ENCODE data around the gene EFCAB11. TPM values are rescaled to one million over a fixed set of nuclear protein-coding genes. Genes with fewer than 3 reads are reported as not detected.

Gene EFCAB11
- total and polyA plus RNA-seq, 7 donors, result 7.2 to 9.0 (median 8.7) TPM

DNA sequence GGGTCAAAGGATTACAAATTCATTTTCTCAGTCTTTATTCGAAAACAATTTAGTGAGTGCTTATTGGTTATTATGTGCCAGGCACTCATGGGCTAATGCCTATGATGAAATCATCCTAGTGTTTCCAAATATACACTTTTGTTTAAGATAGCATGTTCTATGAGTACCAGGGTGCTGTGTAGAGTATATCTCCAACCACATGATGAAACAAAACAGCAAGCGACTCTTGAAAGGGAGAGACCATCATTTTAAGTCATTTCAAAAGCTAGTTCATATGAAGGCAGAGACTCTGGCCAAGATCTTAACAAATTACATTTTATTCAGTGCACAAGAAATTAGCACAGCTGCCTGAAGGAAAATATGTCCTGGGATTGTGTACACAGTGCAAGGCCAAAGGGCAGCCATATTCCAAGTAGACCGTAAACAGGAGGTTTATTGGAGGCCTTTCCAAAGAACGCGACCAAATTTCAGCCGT, 204.2 kb downstream of the EFCAB11 start:
- H3K36me3 ChIP-seq, result no peaks in the 10 kb centered on the region
- H3K27ac ChIP-seq, result no peak overlapping the region
- no peaks in the 10 kb centered on the region for H3K27me3 ChIP-seq
- TF ChIP-seq, protein P1, sequence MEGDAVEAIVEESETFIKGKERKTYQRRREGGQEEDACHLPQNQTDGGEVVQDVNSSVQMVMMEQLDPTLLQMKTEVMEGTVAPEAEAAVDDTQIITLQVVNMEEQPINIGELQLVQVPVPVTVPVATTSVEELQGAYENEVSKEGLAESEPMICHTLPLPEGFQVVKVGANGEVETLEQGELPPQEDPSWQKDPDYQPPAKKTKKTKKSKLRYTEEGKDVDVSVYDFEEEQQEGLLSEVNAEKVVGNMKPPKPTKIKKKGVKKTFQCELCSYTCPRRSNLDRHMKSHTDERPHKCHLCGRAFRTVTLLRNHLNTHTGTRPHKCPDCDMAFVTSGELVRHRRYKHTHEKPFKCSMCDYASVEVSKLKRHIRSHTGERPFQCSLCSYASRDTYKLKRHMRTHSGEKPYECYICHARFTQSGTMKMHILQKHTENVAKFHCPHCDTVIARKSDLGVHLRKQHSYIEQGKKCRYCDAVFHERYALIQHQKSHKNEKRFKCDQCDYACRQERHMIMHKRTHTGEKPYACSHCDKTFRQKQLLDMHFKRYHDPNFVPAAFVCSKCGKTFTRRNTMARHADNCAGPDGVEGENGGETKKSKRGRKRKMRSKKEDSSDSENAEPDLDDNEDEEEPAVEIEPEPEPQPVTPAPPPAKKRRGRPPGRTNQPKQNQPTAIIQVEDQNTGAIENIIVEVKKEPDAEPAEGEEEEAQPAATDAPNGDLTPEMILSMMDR (IDR thresholded peaks at IDR 0.05), result no peak
- H3K9me3 ChIP-seq, result peaks cover 0 to 2% (median 0%) of the 10 kb centered on the region in 4 donors
- no peak overlapping the region for H3K4me3 ChIP-seq
- H3K4me1 ChIP-seq, result no peaks in the 10 kb centered on the region
- intact Hi-C loops (cut with DNase I), result no loop called here
- 37 to 64% methylated on average over 6 of the region's 6 CpGs for WGBS, 2 donors
- no peak for DNase-seq

DNA sequence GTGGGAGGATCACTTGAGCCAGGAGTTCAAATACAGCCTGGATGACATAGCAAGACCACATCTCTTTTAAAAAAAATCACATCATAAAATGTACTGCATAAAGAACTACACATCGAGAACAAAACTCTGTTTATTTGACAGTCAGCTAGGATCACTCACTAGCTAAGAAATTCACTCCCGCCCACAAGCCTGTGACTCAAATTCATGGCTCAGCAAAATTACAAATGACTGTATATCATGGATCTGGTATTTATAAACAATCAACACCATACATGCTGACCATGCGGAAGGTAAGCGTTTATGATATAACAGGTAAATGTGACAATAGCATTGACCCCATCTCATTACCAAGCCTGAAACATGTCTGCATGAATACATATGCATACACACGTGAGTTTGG, 206.5 kb downstream of the EFCAB11 start:
- peaks cover 0 to 2% (median 0%) of the 10 kb centered on the region in 4 donors for H3K9me3 ChIP-seq
- intact Hi-C loops (cut with DNase I), result no loop called here
- DNase-seq, result no peak
- TF ChIP-seq POLR2AphosphoS5 (IDR thresholded peaks at IDR 0.05), result no peak
- TF ChIP-seq, protein P1 (IDR thresholded peaks at IDR 0.05), result no peak
- no peak for TF ChIP-seq EP300 (IDR thresholded peaks at IDR 0.05)
- no peak for TF ChIP-seq POLR2A (IDR thresholded peaks at IDR 0.05)
- no peaks in the 10 kb centered on the region for H3K4me1 ChIP-seq
- H3K36me3 ChIP-seq, result no peaks in the 10 kb centered on the region
- no peak overlapping the region for H3K27ac ChIP-seq
- WGBS, 2 donors, result 75 to 76% methylated on average over 5 of the region's 5 CpGs
- no peaks in the 10 kb centered on the region for H3K27me3 ChIP-seq
- no peak overlapping the region for H3K4me3 ChIP-seq

GRCh38 chr14:89747126-89747525, 207.4 kb downstream of the EFCAB11 start:
- 52 to 84% methylated on average over 4 of the region's 4 CpGs for WGBS, 2 donors
- Histone ChIP-seq H3K27me3 (no peaks in the 10 kb centered on the region), H3K27ac (no peak overlapping the region), H3K4me3 (no peak overlapping the region), H3K36me3 (no peaks in the 10 kb centered on the region), H3K4me1 (no peaks in the 10 kb centered on the region), H3K9me3 (peaks cover 0 to 2% (median 0%) of the 10 kb centered on the region in 4 donors)
- DNase-seq, result no peak
- TF ChIP-seq EP300 (IDR thresholded peaks at IDR 0.05) (no peak), POLR2AphosphoS5 (IDR thresholded peaks at IDR 0.05) (no peak), POLR2A (IDR thresholded peaks at IDR 0.05) (no peak)
- TF ChIP-seq, protein P1 (IDR thresholded peaks at IDR 0.05), result no peak
- intact Hi-C loops (cut with DNase I), result no loop called here

GRCh38 chr14:89746654-89747053, 207.9 kb downstream of the EFCAB11 start:
- Histone ChIP-seq H3K4me3 (no peak overlapping the region), H3K9me3 (peaks cover 0 to 2% (median 0%) of the 10 kb centered on the region in 4 donors), H3K27ac (no peak overlapping the region), H3K4me1 (no peaks in the 10 kb centered on the region), H3K27me3 (no peaks in the 10 kb centered on the region), H3K36me3 (no peaks in the 10 kb centered on the region)
- intact Hi-C loops (cut with DNase I), result no loop called here
- WGBS, 2 donors, result 84 to 89% methylated on average over 2 of the region's 2 CpGs
- no peak for DNase-seq
- TF ChIP-seq EP300 (IDR thresholded peaks at IDR 0.05) (no peak), POLR2A (IDR thresholded peaks at IDR 0.05) (no peak), POLR2AphosphoS5 (IDR thresholded peaks at IDR 0.05) (no peak)
- TF ChIP-seq, protein P1 (IDR thresholded peaks at IDR 0.05), result no peak

- H3K27ac ChIP-seq, result no peak overlapping the region
- DNase-seq, result no peak
- 91 to 94% methylated on average over 7 of the region's 7 CpGs for WGBS, 2 donors
- peaks cover 0 to 2% (median 0%) of the 10 kb centered on the region in 4 donors for H3K9me3 ChIP-seq
- no peak for TF ChIP-seq POLR2A (IDR thresholded peaks at IDR 0.05)
- TF ChIP-seq, protein P1 (IDR thresholded peaks at IDR 0.05), result no peak
- no peak for TF ChIP-seq POLR2AphosphoS5 (IDR thresholded peaks at IDR 0.05)
- no peak for TF ChIP-seq EP300 (IDR thresholded peaks at IDR 0.05)
- no peaks in the 10 kb centered on the region for H3K36me3 ChIP-seq
- no peaks in the 10 kb centered on the region for H3K27me3 ChIP-seq
- H3K4me1 ChIP-seq, result no peaks in the 10 kb centered on the region
- H3K4me3 ChIP-seq, result no peak overlapping the region
- intact Hi-C loops (cut with DNase I), result no loop called here
Measured at GRCh38 chr14:89746135-89746534, 208.4 kb downstream of the EFCAB11 start.
